Measurements from ENCODE around the gene DNLZ. TPM values are rescaled to one million over a fixed set of nuclear protein-coding genes. Genes with fewer than 3 reads are reported as not detected.
A peak's percentile ranks its signal among the peaks of the same experiment; 100 is the strongest.

DNLZ gene
- total and polyA plus RNA-seq, 10 of the 15 experiments (the other 5 are each of a cell fraction or from before 2014, with no cell fraction given) = 0.66 to 29.7 (median 14.7) TPM; not detected in 1

GRCh38 chr9:136400038-136400834, 36.7 kb upstream of the DNLZ start, which contains the start of gene SNAPC4 (continued):
- TF ChIP-seq ELK1 (IDR thresholded peaks at IDR 0.05; ENCODE audit: low read depth, low read length) (peak; percentile 68), TAF1 (IDR thresholded peaks at IDR 0.05; ENCODE audit: borderline replicate concordance, low read depth, low read length) (peak; percentile 94), WRNIP1 (IDR thresholded peaks at IDR 0.05; ENCODE audit: borderline replicate concordance, low read depth, low read length) (no peak), SIN3A (IDR thresholded peaks at IDR 0.05; ENCODE audit: low read depth, low read length) (0 out of 2 replicates have a peak, but pooled peaks have one; percentile 63), MXI1 (IDR thresholded peaks at IDR 0.05; ENCODE audit: low read depth, low read length) (peak; percentile 93), NFXL1 (IDR thresholded peaks at IDR 0.05; ENCODE audit: borderline replicate concordance) (0 out of 2 replicates have a peak, but pooled peaks have one; percentile 16), TBL1XR1 (IDR thresholded peaks at IDR 0.05; ENCODE audit: low read depth, low read length) (peak; percentile 62; the same call in 1 of the 2 replicates), BRCA1 (IDR thresholded peaks at IDR 0.05; ENCODE audit: low read depth, low read length) (no peak), POLR2AphosphoS5 (IDR thresholded peaks at IDR 0.05; ENCODE audit: low read length) (peak; percentile 79), RB1 (IDR thresholded peaks at IDR 0.05; ENCODE audit: borderline replicate concordance) (peak; percentile 80; the same call in 1 of the 2 replicates), MYB (IDR thresholded peaks at IDR 0.05; ENCODE audit: borderline replicate concordance, low read depth, low read length) (no peak), SRF (IDR thresholded peaks at IDR 0.05; ENCODE audit: low read depth in 2 of 2, low read length in 2 of 2) (0 out of 4 replicates have a peak, but pooled peaks have one; percentile 13 to 43), GATAD2B (conservative IDR thresholded peaks at IDR 0.05; ENCODE audit: low read depth) (peak; percentile 82; the same call in 1 of the 2 replicates), BHLHE40 (IDR thresholded peaks at IDR 0.05; ENCODE audit: borderline replicate concordance in 1 of 2, low read depth in 2 of 2, low read length in 1 of 2) (peak; percentile 43 to 63; a peak in 2 of 4 replicates), RUNX3 (IDR thresholded peaks at IDR 0.05; ENCODE audit: low read length) (peak; percentile 48; the same call in 1 of the 2 replicates), USF2 (IDR thresholded peaks at IDR 0.05; ENCODE audit: borderline replicate concordance, low read depth, low read length) (no peak), JUNB (IDR thresholded peaks at IDR 0.05) (no peak), CEBPZ (IDR thresholded peaks at IDR 0.05; ENCODE audit: low read depth, low read length) (no peak), NR2C1 (IDR thresholded peaks at IDR 0.05) (0 out of 2 replicates have a peak, but pooled peaks have one; percentile 43), TCF3 (IDR thresholded peaks at IDR 0.05; ENCODE audit: borderline replicate concordance, insufficient read depth, low read depth, low read length) (no peak), HCFC1 (IDR thresholded peaks at IDR 0.05; ENCODE audit: low read length) (peak; percentile 72), CBX5 (IDR thresholded peaks at IDR 0.05; ENCODE audit: low read depth) (no peak), SMC3 (IDR thresholded peaks at IDR 0.05; ENCODE audit: borderline replicate concordance, low read length) (peak; percentile 55; the same call in 1 of the 2 replicates), ZNF622 (IDR thresholded peaks at IDR 0.05) (no peak), FOXK2 (IDR thresholded peaks at IDR 0.05) (no peak)

Data from GM12878 (cell line).